ENCODE measurements around the gene C2CD4D.
"Not testable (repeated sequence)": the region's sequence is repeated elsewhere in the genome, so short reads cannot be mapped to it uniquely, and the experiment has no call there.

C2CD4D gene

GRCh38 chr1:151839457-151840403 lies at the start of gene C2CD4D:
C2CD4D (minus strand) TSS chr1:151839820; CDS start chr1:151838989, 831 bp downstream.
- DNase-seq (ENCODE audit: low read depth in 2 of 2) = peak; percentile 41 to 60

DNA sequence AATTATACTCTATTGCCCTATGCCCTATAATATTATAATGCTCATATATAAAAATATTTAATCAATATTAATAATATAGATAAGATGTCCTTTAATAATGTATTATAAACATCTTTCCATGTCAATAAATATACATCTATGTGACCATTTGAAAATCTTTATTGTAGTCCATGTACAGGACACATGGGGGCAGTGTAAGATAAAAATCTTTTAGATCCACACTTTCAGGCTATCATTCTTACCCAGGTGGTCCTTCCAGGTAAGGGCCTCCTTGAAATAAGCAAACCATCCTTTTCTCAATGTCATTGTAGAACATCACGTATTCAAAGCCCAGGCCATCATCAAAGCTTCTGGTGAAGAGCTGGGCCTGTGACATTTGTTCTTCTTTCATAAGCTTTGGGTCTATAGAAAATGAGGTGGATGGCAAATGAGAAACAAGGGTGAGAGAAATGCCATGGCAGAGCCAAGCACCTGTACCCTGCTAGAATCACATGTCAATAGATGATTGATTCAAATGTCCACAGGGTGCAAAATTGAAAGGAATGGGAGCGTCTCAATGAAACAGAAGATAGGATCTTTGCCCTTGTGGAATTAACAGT lies 49.5 kb upstream of the C2CD4D start:
- DNase-seq (ENCODE audit: low read depth in 2 of 2) = no peak

GRCh38 chr1:151887028-151887427 lies 47.4 kb upstream of the C2CD4D start:
- no peak for DNase-seq (ENCODE audit: low read depth in 2 of 2)

DNA sequence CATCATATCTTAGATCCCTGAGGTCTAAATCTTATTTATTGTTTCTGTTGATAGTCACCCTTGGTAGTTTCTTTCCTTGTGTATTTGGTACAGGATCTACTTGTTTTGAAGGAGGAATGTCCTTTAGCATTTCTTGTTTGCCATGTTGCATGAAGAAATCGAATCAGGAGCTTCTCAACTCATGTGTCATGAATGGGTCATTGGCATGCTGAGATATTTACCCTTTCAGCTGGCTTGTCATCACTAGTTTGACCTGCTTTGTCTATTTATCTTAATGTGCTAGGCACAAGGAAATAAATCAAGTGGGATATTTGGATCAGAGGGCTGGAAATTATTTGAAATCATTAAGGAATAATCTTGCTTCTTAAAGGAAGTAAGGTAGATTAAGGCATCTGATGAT lies 45.9 kb upstream of the C2CD4D start:
- no peak for DNase-seq (ENCODE audit: low read depth in 2 of 2)

DNA sequence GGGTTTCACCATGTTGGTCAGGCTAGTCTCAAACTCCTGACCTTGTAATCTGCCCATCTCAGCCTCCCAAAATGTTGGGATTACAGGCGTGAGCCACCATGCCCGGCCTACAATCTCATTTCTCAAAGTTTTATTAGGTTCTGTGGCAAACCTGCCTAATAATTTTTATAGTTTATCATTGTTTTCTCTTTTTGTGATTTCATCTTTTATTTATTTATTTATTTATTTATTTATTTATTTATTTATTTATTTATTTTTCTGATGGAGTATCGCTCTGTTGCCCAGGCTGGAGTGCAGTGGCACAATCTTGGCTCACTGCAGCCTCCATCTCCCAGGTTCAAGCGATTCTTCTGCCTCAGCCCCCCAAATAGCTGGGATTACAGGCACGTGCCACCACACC lies 45.3 kb upstream of the C2CD4D start:
- DNase-seq (ENCODE audit: low read depth in 2 of 2) = not testable (repeated sequence)

GRCh38 chr1:151884445-151884844 lies 44.8 kb upstream of the C2CD4D start:
- DNase-seq (ENCODE audit: low read depth in 2 of 2) = not testable (repeated sequence)

DNA sequence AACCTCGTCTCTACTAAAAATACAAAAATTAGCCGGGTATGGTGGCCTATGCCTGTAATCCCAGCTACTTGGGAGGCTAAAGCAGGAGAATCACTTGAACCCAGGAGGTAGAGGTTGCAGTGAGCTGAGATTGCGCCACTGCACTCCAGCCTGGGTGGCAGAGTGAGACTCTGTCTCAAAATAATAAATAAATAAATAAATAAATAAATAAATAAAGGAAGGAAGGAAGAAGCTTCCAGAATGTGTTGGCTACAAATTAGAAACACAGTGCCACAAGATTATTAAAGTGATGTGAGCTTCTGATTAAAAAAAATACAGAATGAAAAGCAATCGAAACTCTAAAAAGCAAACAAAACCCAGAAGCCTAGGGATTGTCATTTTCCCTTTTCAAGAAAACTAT lies 44.3 kb upstream of the C2CD4D start:
- not testable (repeated sequence) for DNase-seq (ENCODE audit: low read depth in 2 of 2)

DNA sequence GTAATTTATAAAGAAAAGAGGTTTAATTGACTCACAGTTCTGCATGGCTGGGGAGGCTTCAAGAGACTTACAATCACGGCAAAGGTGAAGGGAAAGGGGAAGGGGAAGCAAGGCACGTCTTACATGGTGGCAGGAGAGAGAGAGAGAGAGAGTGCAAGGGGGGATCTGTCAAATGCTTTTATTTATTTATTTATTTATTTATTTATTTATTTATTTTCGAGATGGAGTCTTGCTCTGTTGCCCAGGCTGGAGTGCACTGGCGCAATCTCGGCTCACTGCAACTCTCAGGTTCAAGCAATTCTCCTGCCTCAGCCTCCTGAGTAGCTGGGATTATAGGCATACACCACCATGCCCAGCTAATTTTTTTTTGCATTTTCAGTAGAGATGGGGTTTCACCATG lies 43.3 kb upstream of the C2CD4D start:
- DNase-seq (ENCODE audit: low read depth in 2 of 2) = not testable (repeated sequence)

DNA sequence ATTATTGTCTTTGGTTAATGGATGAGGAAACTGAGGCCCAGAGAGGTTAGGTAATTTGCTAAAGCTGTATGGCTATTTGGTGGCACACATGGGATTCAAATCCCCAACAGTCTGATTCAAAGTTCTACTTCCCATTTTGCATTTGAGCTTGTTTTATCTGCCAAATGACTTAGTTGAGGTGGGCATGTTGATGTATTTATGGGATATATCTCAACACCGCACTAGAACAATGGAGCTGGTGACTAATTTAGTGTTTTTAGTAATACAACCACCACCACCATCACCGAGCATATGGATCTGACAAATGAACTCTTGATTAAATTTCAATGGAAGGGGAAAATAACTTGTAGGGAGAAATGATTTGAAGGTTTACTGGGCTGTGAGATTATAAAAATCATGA lies 42.8 kb upstream of the C2CD4D start:
- no peak for DNase-seq (ENCODE audit: low read depth in 2 of 2)

DNA sequence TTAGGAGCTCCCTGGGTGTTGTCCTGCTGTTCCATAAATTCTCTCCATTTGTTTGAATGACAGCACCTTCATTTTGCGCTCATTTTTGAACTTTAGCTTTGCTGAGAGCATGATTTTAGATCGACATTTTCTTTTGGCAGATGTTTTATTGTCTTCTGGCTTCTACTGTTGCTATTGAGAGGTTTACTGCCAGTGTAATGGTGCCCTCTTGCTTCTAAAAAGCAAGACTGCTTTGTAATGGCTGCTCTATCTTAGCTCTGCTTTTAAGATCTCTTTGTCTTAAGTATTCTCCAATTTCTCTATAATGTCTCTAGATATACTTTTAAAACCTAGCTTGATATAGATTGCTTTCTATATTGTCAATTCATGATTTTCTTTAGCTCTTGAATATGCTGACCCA lies 41.9 kb upstream of the C2CD4D start:
- no peak for DNase-seq (ENCODE audit: low read depth in 2 of 2)

GRCh38 chr1:151875419-151876097 lies 35.9 kb upstream of the C2CD4D start:
- DNase-seq (ENCODE audit: low read depth in 2 of 2) = no peak

- not testable (repeated sequence) for DNase-seq (ENCODE audit: low read depth in 2 of 2)
Measured at GRCh38 chr1:151872776-151873175, 33.2 kb upstream of the C2CD4D start.

GRCh38 chr1:151871284-151872030 lies 31.8 kb upstream of the C2CD4D start:
- no peak for DNase-seq (ENCODE audit: low read depth in 2 of 2)

DNA sequence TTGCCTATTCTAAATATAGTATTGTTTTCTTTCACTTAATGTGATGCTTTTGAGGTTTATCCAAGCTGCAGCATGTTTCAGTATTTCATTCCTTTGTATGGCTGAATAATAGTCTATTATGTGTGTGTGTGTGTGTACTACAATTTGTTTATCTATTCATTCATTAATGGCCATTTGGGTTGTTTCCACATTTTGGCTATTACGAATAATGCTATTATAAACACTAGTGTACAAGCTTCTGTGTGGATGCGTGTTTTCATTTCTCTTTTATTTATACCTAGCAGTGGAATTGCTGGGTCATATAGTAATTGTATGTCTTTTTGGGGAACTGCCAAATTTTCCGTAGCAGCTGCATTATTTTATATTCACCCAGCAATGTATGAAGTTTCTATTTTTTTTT lies 28.9 kb upstream of the C2CD4D start:
- DNase-seq (ENCODE audit: low read depth in 2 of 2) = no peak

GRCh38 chr1:151867765-151868411 lies 28.3 kb upstream of the C2CD4D start:
- no peak for DNase-seq (ENCODE audit: low read depth in 2 of 2)

GRCh38 chr1:151867321-151867720 lies 27.7 kb upstream of the C2CD4D start:
- no peak for DNase-seq (ENCODE audit: low read depth in 2 of 2)

DNA sequence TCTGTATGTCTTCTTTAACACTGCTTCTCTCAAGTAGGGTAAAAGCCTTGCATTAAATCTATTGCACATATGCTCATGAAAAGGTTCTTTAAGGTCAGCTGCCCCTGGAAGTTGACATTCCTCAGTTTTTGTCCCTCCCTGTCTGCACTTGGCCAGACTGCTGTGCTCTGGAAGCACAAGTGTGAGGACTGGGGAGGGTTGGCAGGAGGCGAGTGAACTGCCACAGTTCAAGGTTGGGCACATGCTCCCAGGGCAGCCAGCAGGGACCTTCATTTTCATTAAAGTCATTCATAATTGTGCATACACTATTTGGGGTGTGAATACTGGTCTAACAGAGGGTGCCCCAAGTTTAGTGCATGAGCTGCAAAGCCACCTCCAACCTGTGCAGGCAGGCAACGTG lies 24.8 kb upstream of the C2CD4D start:
- DNase-seq (ENCODE audit: low read depth in 2 of 2) = no peak

GRCh38 chr1:151862604-151863003 lies 23.0 kb upstream of the C2CD4D start:
- no peak for DNase-seq (ENCODE audit: low read depth in 2 of 2)

DNA sequence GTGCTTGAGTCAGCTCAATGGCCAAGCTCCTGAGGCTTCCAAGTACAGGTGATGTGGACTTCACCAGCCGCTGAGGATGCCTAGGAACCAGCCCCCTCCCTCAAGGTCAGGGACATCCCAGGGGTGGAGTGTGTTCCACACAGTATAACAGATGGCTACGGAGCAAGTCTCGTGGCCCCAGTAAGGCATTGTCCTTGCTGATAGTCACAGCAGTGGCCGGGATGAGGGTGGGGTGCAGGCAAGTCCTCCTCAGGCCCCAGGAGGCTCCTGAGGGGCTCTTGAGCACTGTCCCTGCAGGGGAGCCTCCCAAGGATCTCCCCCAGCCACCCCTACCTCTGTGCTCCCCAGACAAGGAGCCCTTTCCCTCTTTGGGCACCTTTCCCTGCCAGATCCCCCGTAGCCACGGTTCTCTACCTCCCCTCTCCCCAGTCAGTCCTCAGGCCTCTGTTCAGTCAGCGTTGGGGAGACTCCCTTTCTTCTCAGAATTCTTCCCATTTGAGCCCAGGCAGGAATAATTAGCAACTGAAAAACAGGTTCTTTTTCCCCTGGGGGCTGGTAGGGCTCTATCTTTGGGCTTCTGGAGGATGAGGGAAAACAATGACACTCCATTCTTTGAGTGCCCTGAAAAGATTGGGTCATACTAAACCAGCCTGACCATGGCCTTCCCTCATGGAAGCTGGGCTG lies 21.0 kb upstream of the C2CD4D start:
- no peak for DNase-seq (ENCODE audit: low read depth in 2 of 2)

DNA sequence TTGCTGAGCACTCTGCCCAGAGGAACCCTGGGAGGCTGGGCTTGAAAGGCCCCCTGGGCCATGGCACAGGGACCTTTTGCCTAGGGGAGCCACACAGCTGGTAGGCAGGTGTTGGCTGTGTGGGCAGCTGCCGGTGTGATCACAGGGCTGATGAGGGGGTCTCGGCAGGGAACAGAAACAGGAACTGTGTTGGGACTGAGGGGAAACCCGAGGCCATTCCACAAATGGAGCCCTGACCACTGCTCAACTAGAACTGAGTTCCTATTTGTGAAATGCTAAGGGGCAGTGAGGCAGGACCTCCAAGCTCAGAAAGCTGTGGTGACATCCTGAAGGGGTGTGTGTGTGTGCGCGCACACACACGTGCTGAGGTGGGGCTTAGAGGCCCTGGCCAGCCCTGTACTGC lies 20.3 kb upstream of the C2CD4D start:
- DNase-seq (ENCODE audit: low read depth in 2 of 2) = no peak
